ENCODE data around the gene ADA. TPM values are rescaled to one million over a fixed set of nuclear protein-coding genes. Genes with fewer than 3 reads are reported as not detected.

ADA gene
- polyA plus RNA-seq, 1 donor (not counting 4 experiments of a cell fraction or from before 2014, with no cell fraction given) = 21.4 TPM

- no peak overlapping the region for H3K27ac ChIP-seq (ENCODE audit: control insufficient read depth, insufficient read depth, low read length)
Measured at GRCh38 chr20:44633187-44633810, 18.2 kb downstream of the ADA start.

GRCh38 chr20:44632103-44632752 lies 19.3 kb downstream of the ADA start:
- TF ChIP-seq CTCF (optimal IDR thresholded peaks at IDR 0.05 in 1 of 3, IDR thresholded peaks at IDR 0.05 in 1 of 3, conservative IDR thresholded peaks at IDR 0.05 in 1 of 3; ENCODE audit: extremely low read depth in 1 of 3, insufficient read depth in 2 of 3, low read length in 3 of 3) (no peak), EZH2 (IDR thresholded peaks at IDR 0.05; ENCODE audit: low read length) (no peak)
- Histone ChIP-seq H3K27me3 (ENCODE audit: control insufficient read depth, extremely low read depth, insufficient read depth, low read length) (no peaks in the 10 kb centered on the region), H3K4me3 (ENCODE audit: control insufficient read depth in 2 of 3, extremely low read depth in 1 of 3, insufficient read depth in 2 of 3, low read depth in 1 of 3, low read length in 3 of 3) (no peak overlapping the region), H3K4me1 (ENCODE audit: control insufficient read depth, extremely low read depth, insufficient read depth, low read length) (no peaks in the 10 kb centered on the region), H3K79me2 (ENCODE audit: control insufficient read depth, insufficient read depth, low read length) (no peaks in the 10 kb centered on the region), H3K36me3 (ENCODE audit: control insufficient read depth in 2 of 2, extremely low read depth in 1 of 2, insufficient read depth in 2 of 2, low read length in 2 of 2) (peaks cover 5% of the 10 kb centered on the region in 2 experiments), H3K9me1 (ENCODE audit: control insufficient read depth, extremely low read depth, insufficient read depth, low read length) (no peaks in the 10 kb centered on the region), H3K9ac (ENCODE audit: control insufficient read depth, extremely low read depth, insufficient read depth, low read length) (no peak overlapping the region), H2AFZ (ENCODE audit: control insufficient read depth, low read length) (no peak overlapping the region), H3K4me2 (ENCODE audit: control insufficient read depth, extremely low read depth, insufficient read depth, low read depth, low read length) (no peak overlapping the region), H4K20me1 (ENCODE audit: control insufficient read depth, extremely low read depth, insufficient read depth, low read length) (no peaks in the 10 kb centered on the region), H3K27ac (ENCODE audit: control insufficient read depth, insufficient read depth, low read length) (no peak overlapping the region), H3K9me3 (ENCODE audit: control insufficient read depth, low read depth, low read length) (no peaks in the 10 kb centered on the region)
- FAIRE-seq = no peak
- no peak for DNase-seq (ENCODE audit: low read depth, low spot score)
- dilution Hi-C loops (cut with MboI; ENCODE audit: extremely low pct_ligation_motif_present, low sequenced_read_pairs) = no loop called here

More at GRCh38 chr20:44633187-44633810, 18.2 kb downstream of the ADA start:
- no peak overlapping the region for H3K4me3 ChIP-seq (ENCODE audit: control insufficient read depth in 2 of 3, extremely low read depth in 1 of 3, insufficient read depth in 2 of 3, low read depth in 1 of 3, low read length in 3 of 3)
- H3K4me2 ChIP-seq (ENCODE audit: control insufficient read depth, extremely low read depth, insufficient read depth, low read depth, low read length) = no peak overlapping the region
- H3K9ac ChIP-seq (ENCODE audit: control insufficient read depth, extremely low read depth, insufficient read depth, low read length) = no peak overlapping the region
- FAIRE-seq (no peak), DNase-seq (ENCODE audit: low read depth, low spot score) (no peak)
- H3K79me2 ChIP-seq (ENCODE audit: control insufficient read depth, insufficient read depth, low read length) = no peaks in the 10 kb centered on the region
- TF ChIP-seq CTCF (optimal IDR thresholded peaks at IDR 0.05 in 1 of 3, IDR thresholded peaks at IDR 0.05 in 1 of 3, conservative IDR thresholded peaks at IDR 0.05 in 1 of 3; ENCODE audit: extremely low read depth in 1 of 3, insufficient read depth in 2 of 3, low read length in 3 of 3) (no peak), EZH2 (IDR thresholded peaks at IDR 0.05; ENCODE audit: low read length) (no peak)
- H4K20me1 ChIP-seq (ENCODE audit: control insufficient read depth, extremely low read depth, insufficient read depth, low read length) = no peaks in the 10 kb centered on the region
- dilution Hi-C loops (cut with MboI; ENCODE audit: extremely low pct_ligation_motif_present, low sequenced_read_pairs) = no loop called here
- no peaks in the 10 kb centered on the region for H3K9me1 ChIP-seq (ENCODE audit: control insufficient read depth, extremely low read depth, insufficient read depth, low read length)
- peaks cover 5% of the 10 kb centered on the region in 2 experiments for H3K36me3 ChIP-seq (ENCODE audit: control insufficient read depth in 2 of 2, extremely low read depth in 1 of 2, insufficient read depth in 2 of 2, low read length in 2 of 2)
- no peaks in the 10 kb centered on the region for H3K4me1 ChIP-seq (ENCODE audit: control insufficient read depth, extremely low read depth, insufficient read depth, low read length)
- H2AFZ ChIP-seq (ENCODE audit: control insufficient read depth, low read length) = no peak overlapping the region
- H3K9me3 ChIP-seq (ENCODE audit: control insufficient read depth, low read depth, low read length) = no peaks in the 10 kb centered on the region
- no peaks in the 10 kb centered on the region for H3K27me3 ChIP-seq (ENCODE audit: control insufficient read depth, extremely low read depth, insufficient read depth, low read length)

Data from keratinocyte (primary cell).